Natural killer cell (primary cell): ENCODE data around the gene USHBP1. TPM values are rescaled to one million over a fixed set of nuclear protein-coding genes. Genes with fewer than 3 reads are reported as not detected.

Experiments used
- ATAC-seq, 3 donors: fragments of 150-1000 bp in 2 of 3; fragments of 200-7000 bp in 1 of 3; cut with Tn5 transposase; 1 replicate in 1 of 3; 2 replicates in 2 of 3; pipeline ENCODE4 v1.10.0; 2021; ENCODE audit warnings: mild to moderate bottlenecking in 2 of 3, moderate library complexity in 2 of 3
- DNase-seq, 2 donors: peaks; one replicate each; pipeline versions ENCODE4 v3.0.0 to v3.0.0-alpha.2; 2013 to 2021; ENCODE audit warnings: mixed read lengths in 1 of 2
- H3K27ac ChIP-seq: one replicate; pipeline ENCODE4 v1.5.1; 2013; ENCODE audit warnings: mild to moderate bottlenecking, low read length
- H3K27me3 ChIP-seq: one replicate; pipeline ENCODE4 v1.6.1; 2013; ENCODE audit warnings: low read length; ENCODE audit not compliant: control insufficient read depth, insufficient read depth
- H3K36me3 ChIP-seq: one replicate; pipeline ENCODE4 v1.6.1; 2013; ENCODE audit warnings: low read length; ENCODE audit not compliant: control insufficient read depth, insufficient read depth
- H3K4me1 ChIP-seq: one replicate; pipeline ENCODE4 v1.6.1; 2013; ENCODE audit warnings: low read length; ENCODE audit not compliant: control insufficient read depth, insufficient read depth
- H3K4me3 ChIP-seq: one replicate; pipeline ENCODE4 v1.5.1; 2013; ENCODE audit warnings: low read length
- H3K9me3 ChIP-seq: one replicate; pipeline ENCODE4 v1.6.1; 2013; ENCODE audit warnings: low read length; ENCODE audit not compliant: control insufficient read depth, insufficient read depth
- H3K27ac Mint-ChIP-seq, 2 donors: one replicate each; pipeline ENCODE4 v1.8.0; 2022; ENCODE audit warnings: mild to moderate bottlenecking in 2 of 2, mixed read lengths in 2 of 2, moderate library complexity in 1 of 2
- H3K27me3 Mint-ChIP-seq, 2 donors: one replicate each; pipeline ENCODE4 v1.8.0; 2022; ENCODE audit warnings: low read depth in 2 of 2, mixed read lengths in 2 of 2
- H3K36me3 Mint-ChIP-seq: one replicate; pipeline ENCODE4 v1.8.0; 2022; ENCODE audit warnings: mixed read lengths
- H3K4me1 Mint-ChIP-seq, 2 donors: one replicate each; pipeline ENCODE4 v1.8.0; 2022; ENCODE audit warnings: mixed read lengths in 2 of 2
- H3K4me3 Mint-ChIP-seq: one replicate; pipeline ENCODE4 v1.8.0; 2022; ENCODE audit warnings: mild to moderate bottlenecking, moderate library complexity, mixed read lengths
- H3K9me3 Mint-ChIP-seq, 2 donors: one replicate each; pipeline ENCODE4 v1.8.0; 2022; ENCODE audit warnings: mixed read lengths in 2 of 2
- CTCF ChIP-seq: fragments of 200-600 bp; IDR thresholded peaks from one replicate; pipeline ENCODE4 v1.8.0; 2022; ENCODE audit warnings: antibody characterized with exemption
- WGBS: methylation state at CpG from one replicate; pipeline ENCODE4 v1.1.7; 2013; ENCODE audit warnings: missing lambda C conversion rate; ENCODE audit not compliant: insufficient coverage; 5-methylcytosine and 5-hydroxymethylcytosine counted together
- intact Hi-C: fragments of 100-400 bp; cut with micrococcal nuclease; formaldehyde crosslinking; loops from one replicate; pipeline ENCODE4 v1.14.2; 2022
- total RNA-seq, 4 donors: library from RNA; stranded (reverse); fragments of 120-200 nt in 1 of 4; gene quantifications; one replicate each; pipeline versions ENCODE4 v1.2.3 to v1.2.4, GENCODE V29; 2013 to 2022

USHBP1 gene
- total RNA-seq, 3 donors from 2014 or later (not counting 1 experiment from before 2014, with no cell fraction given), result not detected

- Mint-ChIP-seq H3K4me3 (peak within 1 kb of the TSS; percentile 78), H3K27me3 (no peaks in the 10 kb centered on the region), H3K9me3 (no peaks in the 10 kb centered on the region), H3K36me3 (no peaks in the 10 kb centered on the region), H3K4me1 (peaks cover 15 to 31% of the 10 kb centered on the region in 2 donors), H3K27ac (peak within 1 kb of the TSS; percentile 81 to 89)
- peak; percentile 55 for TF ChIP-seq CTCF
- H3K4me3 ChIP-seq, result peak within 1 kb of the TSS; percentile 44
- H3K27me3 ChIP-seq, result no peaks in the 10 kb centered on the region
- 2% methylated on average over 52 of the region's 52 CpGs for WGBS
- peak within 1 kb of the TSS; percentile 51 for H3K27ac ChIP-seq
- peak; percentile 79 to 88 (median 81) for ATAC-seq
- H3K4me1 ChIP-seq, result peaks cover 39% of the 10 kb centered on the region
- no peaks in the 10 kb centered on the region for H3K36me3 ChIP-seq
- intact Hi-C loops, result no loop called here
- peak; percentile 95 to 96 for DNase-seq
- no peaks in the 10 kb centered on the region for H3K9me3 ChIP-seq
Measured at GRCh38 chr19:17303167-17303939, 38.8 kb upstream of the USHBP1 start, which contains the start of gene ABHD8. Gene ABHD8, minus strand, starts transcription at chr19:17303425. Its CDS starts 1,809 bp downstream, at chr19:17301616.

- Mint-ChIP-seq H3K9me3 (no peaks in the 10 kb centered on the region), H3K36me3 (no peaks in the 10 kb centered on the region), H3K4me1 (peaks cover 15 to 26% of the 10 kb centered on the region in 2 donors), H3K27ac (peak overlapping the region in 1 of 2 donors; percentile 89), H3K4me3 (peak overlapping the region; percentile 78), H3K27me3 (no peaks in the 10 kb centered on the region)
- ATAC-seq (peak in 1 of 3 donors; percentile 2), DNase-seq (peak in 1 of 2 donors; percentile 52)
- Histone ChIP-seq H3K36me3 (no peaks in the 10 kb centered on the region), H3K4me1 (peaks cover 39% of the 10 kb centered on the region), H3K9me3 (peaks cover 3% of the 10 kb centered on the region), H3K27ac (peak overlapping the region; percentile 51), H3K4me3 (peak overlapping the region; percentile 44), H3K27me3 (no peaks in the 10 kb centered on the region)
- WGBS, result 13% methylated on average over 29 of the region's 29 CpGs
- intact Hi-C loops, result no loop called here
- TF ChIP-seq CTCF, result no peak
Measured at GRCh38 chr19:17302391-17303166, 38.0 kb upstream of the USHBP1 start.

GRCh38 chr19:17300992-17301619 lies 36.6 kb upstream of the USHBP1 start:
- Histone ChIP-seq H3K27ac (no peak overlapping the region), H3K27me3 (no peaks in the 10 kb centered on the region), H3K36me3 (no peaks in the 10 kb centered on the region), H3K9me3 (peaks cover 3% of the 10 kb centered on the region), H3K4me3 (no peak overlapping the region), H3K4me1 (peaks cover 32% of the 10 kb centered on the region)
- H3K9me3 Mint-ChIP-seq, result no peaks in the 10 kb centered on the region
- H3K4me1 Mint-ChIP-seq, result peaks cover 15 to 24% of the 10 kb centered on the region in 2 donors
- H3K27ac Mint-ChIP-seq, result peak overlapping the region in 1 of 2 donors; percentile 89
- intact Hi-C loops, result no loop called here
- H3K36me3 Mint-ChIP-seq, result no peaks in the 10 kb centered on the region
- ATAC-seq (no peak), DNase-seq (no peak)
- TF ChIP-seq CTCF, result no peak
- peak overlapping the region; percentile 9 for H3K4me3 Mint-ChIP-seq
- no peaks in the 10 kb centered on the region for H3K27me3 Mint-ChIP-seq
- 96% methylated on average over 51 of the region's 51 CpGs for WGBS
